ENCODE data around the gene ELOVL6. TPM values are rescaled to one million over a fixed set of nuclear protein-coding genes. Genes with fewer than 3 reads are reported as not detected.

ELOVL6 gene
- total RNA-seq, 1 donor from 2014 or later, result 3.6 TPM

- intact Hi-C loops (cut with DNase I), result no loop called here
Observed at GRCh38 chr4:110099638-110100037, 98.8 kb downstream of the ELOVL6 start.

DNA sequence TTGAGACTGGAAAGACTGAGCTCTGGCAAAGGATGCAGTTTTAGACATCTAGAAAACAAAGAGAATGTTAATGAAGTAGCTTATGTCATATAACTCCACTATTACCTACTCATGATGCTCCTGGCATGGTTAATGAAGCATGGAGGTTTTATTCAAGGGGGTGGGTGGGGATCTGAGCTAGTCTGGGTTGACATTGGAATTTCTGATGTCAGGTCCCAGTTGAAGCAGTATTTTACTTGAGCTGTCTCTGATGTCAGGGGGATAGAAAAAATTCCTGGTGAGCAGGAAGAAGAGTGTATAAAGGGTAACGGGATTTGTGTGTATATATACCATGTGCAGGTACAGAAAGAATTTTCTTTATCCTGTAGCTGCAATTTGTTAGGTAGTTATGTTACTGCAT is 102.0 kb downstream of the ELOVL6 start:
- TF ChIP-seq CTCF (IDR thresholded peaks at IDR 0.05), result no peak
- Histone ChIP-seq H3K9me3 (no peaks in the 10 kb centered on the region), H3K4me3 (no peak overlapping the region), H3K27me3 (ENCODE audit: low read depth) (no peaks in the 10 kb centered on the region), H3K4me1 (no peaks in the 10 kb centered on the region), H3K27ac (no peak overlapping the region), H3K36me3 (no peaks in the 10 kb centered on the region)
- intact Hi-C loops (cut with DNase I), result no loop called here
- ATAC-seq (no peak), DNase-seq (no peak)

More at GRCh38 chr4:110099638-110100037, 98.8 kb downstream of the ELOVL6 start:
- Histone ChIP-seq H3K4me3 (no peak overlapping the region), H3K36me3 (no peaks in the 10 kb centered on the region), H3K9me3 (no peaks in the 10 kb centered on the region), H3K4me1 (no peaks in the 10 kb centered on the region), H3K27ac (no peak overlapping the region), H3K27me3 (ENCODE audit: low read depth) (no peaks in the 10 kb centered on the region)
- no peak for TF ChIP-seq CTCF (IDR thresholded peaks at IDR 0.05)
- ATAC-seq, result no peak
- no peak for DNase-seq

- intact Hi-C loops (cut with DNase I), result no loop called here
- Histone ChIP-seq H3K4me1 (no peaks in the 10 kb centered on the region), H3K36me3 (no peaks in the 10 kb centered on the region), H3K27me3 (ENCODE audit: low read depth) (no peaks in the 10 kb centered on the region), H3K9me3 (no peaks in the 10 kb centered on the region), H3K27ac (no peak overlapping the region), H3K4me3 (no peak overlapping the region)
- DNase-seq (no peak), ATAC-seq (no peak)
- no peak for TF ChIP-seq CTCF (IDR thresholded peaks at IDR 0.05)
Observed at GRCh38 chr4:110092646-110093045, 105.8 kb downstream of the ELOVL6 start.

DNA sequence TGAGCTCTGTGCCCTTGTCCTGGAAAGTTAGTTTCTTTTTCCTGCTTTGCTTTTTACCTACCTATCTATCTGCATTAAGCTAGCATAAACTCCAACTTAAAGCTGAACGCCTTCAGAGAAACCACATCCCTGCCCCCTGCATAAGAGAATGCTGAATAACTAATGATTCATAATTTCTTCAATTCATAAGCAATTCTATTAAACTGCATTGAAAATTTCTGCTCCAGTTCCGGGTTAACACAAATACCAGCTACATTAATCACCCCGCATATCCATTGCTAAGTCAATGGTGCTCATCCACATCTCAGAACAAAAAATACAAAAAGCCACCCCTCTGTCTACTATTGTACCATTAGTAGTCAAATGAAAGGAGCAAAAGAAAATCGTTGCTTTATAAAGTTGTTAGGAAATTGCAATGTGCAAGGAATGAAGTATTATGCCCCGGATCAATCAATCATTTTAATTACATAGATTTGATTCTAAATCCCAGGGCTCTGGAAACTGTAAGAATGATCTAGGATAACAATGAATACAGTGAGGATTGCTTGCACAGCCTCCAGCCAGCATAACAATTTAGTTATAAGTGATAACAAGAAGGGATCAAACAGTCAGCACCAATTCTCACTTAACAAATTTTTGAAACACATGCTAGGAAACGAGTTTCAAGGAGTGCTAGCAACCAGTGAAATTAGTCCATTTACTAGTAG is 106.8 kb downstream of the ELOVL6 start:
- ATAC-seq, result no peak
- no peaks in the 10 kb centered on the region for H3K4me1 ChIP-seq

DNA sequence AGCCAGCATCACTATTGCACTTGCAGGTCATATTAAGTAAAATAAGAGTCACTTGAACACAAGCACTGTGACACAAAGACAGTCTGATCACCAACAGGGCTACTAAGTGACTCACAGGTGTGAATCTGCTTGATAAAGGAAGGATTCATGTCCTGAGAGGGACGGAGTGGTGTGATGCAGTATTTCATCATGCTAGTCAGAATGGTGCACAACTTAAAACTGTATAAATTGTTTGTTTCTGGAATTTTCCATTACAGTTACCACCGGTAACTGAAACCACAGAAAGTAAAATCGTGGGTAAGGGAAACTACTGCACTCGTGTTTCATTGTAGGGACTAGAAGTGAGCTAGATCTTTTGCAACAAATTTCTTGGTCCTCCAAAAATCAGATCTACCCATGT is 109.7 kb downstream of the ELOVL6 start:
- intact Hi-C loops (cut with DNase I), result no loop called here
- ATAC-seq (no peak), DNase-seq (no peak)
- H3K27ac ChIP-seq, result no peak overlapping the region
- peaks cover 9% of the 10 kb centered on the region for H3K4me1 ChIP-seq
- no peaks in the 10 kb centered on the region for H3K9me3 ChIP-seq
- no peak overlapping the region for H3K4me3 ChIP-seq
- no peaks in the 10 kb centered on the region for H3K36me3 ChIP-seq
- H3K27me3 ChIP-seq (ENCODE audit: low read depth), result no peaks in the 10 kb centered on the region
- TF ChIP-seq CTCF (IDR thresholded peaks at IDR 0.05), result no peak

More for the DNA sequence above, 106.8 kb downstream of the ELOVL6 start:
- Histone ChIP-seq H3K27ac (no peak overlapping the region), H3K27me3 (ENCODE audit: low read depth) (no peaks in the 10 kb centered on the region), H3K4me3 (no peak overlapping the region), H3K9me3 (no peaks in the 10 kb centered on the region), H3K36me3 (no peaks in the 10 kb centered on the region)
- intact Hi-C loops (cut with DNase I), result no loop called here
- TF ChIP-seq CTCF (IDR thresholded peaks at IDR 0.05), result no peak
- DNase-seq, result no peak
